Hindlimb muscle (tissue), 1 donor: ENCODE data around the gene CDK5R2. TPM values are rescaled to one million over a fixed set of nuclear protein-coding genes. Genes with fewer than 3 reads are reported as not detected.

Experiments used
- DNase-seq: peaks from one replicate; pipeline ENCODE4 v3.0.0-alpha.2; 2013
- polyA plus RNA-seq: library from polyadenylated mRNA; unstranded; fragments of 120-200 nt; gene quantifications from one replicate; pipeline ENCODE4 v1.2.1, GENCODE V29; 2013; ENCODE audit not compliant: insufficient read length

Gene CDK5R2
- polyA plus RNA-seq, 1 donor = not detected

DNA sequence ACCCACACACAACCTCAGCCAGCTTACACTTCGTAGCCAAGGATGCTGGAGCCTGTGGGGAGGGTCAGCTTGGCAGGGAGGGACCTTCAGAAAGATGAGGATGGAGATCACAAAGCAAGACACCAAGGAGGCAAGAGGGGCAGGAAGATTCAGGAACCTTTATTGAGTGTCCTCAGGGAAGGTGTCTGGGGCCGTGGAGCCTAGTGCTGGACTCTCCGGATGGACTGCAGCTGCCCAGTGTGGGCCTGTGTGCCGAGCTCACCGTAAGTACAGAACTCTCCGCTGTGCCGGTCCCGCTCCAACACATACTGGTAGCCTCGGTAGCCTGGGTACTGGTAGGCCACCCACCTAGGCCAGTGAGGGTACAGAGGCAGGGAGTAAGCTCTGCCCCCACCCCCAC, 30.6 kb downstream of the CDK5R2 start:
- no peak for DNase-seq

DNA sequence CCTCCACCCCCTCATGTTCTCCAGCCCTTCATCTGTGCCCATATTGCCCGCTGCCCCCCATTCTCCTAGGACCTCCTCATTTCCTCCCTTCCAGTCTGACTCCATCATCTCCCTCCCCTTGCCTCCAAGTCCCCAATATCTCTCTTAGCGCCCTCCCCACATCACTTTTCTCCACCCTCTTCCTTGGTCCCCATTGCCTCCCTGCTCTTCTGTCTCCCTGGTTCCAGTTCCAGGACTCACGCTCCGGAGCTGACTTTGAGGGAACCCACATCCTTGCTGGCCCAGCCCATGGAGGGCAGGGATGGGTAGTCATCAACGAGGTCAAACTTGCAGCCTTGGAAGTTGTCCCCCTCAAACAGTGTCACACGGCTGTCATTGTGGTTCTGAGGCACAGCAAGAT, 31.1 kb downstream of the CDK5R2 start:
- DNase-seq = no peak

DNA sequence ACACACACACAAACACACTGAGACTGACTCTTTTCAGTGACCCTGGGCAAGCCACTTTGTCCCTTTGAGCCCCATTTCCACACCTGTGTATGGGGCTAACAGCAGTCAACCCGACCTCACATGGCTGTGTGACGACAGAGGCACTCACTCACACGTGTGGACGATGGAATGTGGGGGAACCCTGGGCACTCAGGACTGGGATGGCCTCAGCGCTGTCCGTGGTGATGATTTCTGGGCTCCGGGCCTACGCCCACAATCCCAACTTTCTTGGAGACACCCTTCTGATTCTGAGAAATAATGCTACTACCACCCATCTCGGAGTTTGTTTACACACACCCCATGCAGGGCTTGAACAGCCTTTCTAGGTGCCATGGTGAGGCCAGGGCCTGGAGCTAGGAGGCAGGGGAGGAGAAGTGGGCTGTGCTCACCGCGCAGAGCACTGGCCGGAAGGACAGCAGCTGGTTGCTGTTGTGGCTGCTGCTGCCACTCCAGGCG, 32.3 kb downstream of the CDK5R2 start:
- no peak for DNase-seq

DNA sequence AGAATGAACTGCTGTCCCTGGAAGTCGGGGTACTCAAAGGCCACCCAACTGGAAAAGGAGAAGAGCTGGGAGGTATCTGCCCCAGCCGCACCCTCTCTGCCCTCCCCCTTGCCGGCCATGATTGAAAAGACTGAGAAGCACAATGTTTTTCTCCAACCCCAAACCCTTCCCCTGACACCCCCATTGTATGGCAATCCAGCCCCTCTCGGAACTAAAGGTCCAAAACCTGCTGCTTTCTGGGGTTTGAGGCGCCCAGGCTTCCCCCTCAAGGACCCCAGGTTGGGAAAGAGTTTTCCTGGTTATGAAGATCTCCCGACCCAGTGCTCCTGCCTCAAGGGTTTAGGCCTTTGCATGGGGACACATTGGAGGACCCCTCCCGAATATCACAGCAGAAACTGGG, 32.7 kb downstream of the CDK5R2 start:
- DNase-seq = no peak

DNA sequence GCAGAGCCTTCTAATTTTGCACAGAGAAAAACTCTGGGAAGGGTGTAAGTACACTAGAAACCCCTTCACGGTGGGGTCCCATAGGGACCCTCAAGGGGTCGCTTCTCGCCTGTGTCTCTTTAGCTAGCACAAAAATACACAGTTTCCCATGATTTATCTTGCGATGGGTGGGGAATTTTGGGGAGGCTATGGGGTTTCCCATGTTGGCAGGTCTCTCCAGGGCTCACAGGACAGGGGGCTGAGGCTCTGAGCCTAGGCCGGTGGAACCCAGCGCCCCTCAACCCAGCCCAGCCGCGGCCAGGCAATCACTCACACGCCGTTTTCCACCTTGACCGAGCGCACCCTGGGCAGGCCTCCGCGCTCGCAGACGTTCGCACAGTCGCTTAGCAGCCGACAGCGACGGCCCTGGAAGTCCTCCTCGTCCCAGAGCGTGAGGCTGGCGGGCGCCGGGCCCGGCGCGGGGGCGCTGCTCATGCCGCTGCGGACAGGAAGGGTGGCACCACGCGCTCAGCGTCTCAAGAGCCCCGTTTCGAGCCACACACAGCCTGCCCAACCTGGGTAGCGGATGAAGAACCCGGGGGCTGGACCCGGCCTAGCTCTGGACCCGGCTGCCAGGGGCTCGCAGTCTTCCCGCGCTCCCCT, 33.4 kb downstream of the CDK5R2 start:
- DNase-seq = no peak

DNA sequence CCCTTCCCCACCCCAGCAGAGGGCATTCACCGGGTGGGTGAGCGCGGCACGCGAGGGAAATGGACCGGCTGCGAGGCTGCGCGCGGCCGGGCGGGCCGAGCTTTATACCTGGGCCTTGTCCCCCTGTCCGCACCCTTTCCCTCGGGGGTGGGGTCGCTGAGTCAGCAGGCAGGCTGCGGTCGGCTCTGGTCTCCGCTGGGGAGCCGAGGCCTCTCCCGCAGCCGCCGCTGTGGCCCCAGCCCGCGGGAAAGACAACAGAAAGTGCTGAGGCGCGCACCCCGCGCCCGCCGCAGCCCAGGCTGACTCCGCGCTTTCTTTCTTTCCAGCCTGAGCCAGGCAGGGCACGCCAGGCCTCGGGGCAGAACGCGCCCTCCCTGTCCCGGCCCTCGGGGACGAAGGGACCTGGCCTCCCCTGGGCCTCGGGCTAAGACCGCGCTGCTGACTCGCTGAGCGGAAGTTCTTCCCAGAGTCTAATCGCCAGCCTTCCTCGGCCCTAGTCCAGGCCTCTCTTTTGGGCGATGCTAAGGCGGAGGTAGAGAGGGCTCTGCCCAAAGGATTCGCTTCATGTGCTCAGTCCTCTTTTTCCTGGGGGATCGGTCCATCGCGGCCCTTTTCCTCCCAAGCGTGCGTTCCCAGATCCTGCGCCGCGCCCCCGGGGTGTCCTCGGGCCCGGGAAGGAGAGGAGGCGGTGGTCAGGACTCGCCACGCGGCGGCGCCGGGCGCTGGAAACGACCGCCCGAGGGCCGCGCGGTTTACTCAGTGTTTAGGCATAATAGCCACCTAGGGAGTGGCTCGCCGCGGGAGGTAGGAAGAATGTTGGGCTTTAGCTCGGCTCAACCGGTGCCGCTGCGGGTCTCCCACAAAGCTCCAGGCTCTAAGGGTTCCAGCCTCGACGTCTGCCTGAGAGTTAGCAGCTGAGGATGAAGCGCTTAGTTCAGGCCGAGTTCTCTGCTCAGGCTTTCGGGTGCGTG, 34.2 kb downstream of the CDK5R2 start, which contains the start of gene CRYBA2:
TSS of gene CRYBA2 (minus strand) at position 78 of the 971 bp plus-strand sequence. CDS start 246 bp downstream, outside the sequence.
- no peak for DNase-seq

DNA sequence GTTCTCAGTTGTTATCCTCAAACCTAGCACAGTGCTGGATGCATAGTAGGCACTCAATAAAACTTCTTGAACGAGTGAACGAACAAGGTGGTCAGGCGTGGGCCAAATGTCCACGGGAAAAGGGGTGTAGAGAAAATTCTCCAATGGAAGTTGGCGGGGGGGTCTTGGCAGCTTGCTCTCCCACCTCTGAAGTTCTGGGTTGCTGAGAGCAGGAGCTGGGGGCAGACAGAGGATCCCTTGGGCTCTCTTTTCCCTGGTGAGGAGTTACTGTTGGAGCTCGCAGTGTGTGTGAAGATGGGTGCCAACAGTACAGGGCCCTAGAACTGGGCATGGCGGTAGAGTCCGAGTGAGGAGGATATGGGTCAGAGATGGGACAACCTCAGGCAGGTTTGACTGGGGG, 36.1 kb downstream of the CDK5R2 start:
- DNase-seq = no peak

DNA sequence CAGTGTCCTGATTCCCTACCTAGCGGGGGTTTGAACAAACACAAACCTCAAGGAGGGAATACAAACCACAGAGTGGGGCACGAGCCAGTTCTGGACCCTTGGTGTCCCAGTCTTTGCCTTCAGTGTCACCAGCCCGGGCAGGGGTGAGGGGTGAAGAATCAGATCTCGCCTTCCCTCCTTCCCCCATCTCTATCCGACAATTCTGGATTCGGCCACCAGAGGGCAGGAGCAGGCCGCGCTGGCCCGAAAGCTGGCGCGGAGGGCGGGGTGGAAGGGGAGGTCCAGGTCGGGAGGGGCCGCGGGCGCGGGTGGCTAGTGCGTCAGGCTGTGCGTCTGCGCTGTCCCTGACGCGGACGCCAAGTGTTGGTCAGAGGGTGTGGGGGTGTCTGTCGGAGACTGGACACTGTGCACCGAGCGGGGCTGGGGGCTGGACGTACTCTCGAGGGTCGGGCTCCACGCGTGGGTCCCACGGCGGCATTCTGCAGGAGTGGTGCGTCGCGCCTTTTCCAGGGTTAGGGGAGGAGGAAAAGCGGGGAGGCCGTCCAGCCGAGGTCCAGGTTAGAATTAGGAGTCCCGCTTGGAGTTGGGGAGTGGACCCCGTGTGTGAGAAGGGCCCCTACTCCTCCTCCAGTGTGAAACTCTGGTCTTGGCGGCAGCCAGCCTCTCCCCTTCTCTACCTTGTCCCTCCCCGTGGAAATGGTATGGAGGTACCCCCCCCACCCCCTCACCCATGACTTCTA, 36.7 kb downstream of the CDK5R2 start:
- DNase-seq = peak; percentile 82

DNA sequence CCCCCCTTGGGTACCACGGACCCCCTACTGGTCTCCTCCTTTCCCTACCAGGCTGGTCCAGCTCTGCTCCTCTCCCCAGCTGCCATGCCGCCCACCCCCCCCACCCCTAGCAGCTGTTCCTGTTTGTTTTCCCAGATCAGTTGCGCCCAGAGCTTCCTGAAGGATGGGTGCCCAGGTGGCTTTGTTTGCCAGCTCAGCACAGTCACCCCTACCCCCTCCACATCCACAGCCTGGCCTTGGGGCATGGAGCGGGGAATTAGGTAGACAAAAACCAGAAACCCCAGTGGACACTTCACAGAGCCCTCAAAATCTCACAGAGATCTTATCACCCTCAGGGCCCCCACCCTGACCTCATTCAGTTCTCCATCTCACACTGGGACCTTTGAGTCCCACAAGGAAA, 37.5 kb downstream of the CDK5R2 start:
- no peak for DNase-seq

DNA sequence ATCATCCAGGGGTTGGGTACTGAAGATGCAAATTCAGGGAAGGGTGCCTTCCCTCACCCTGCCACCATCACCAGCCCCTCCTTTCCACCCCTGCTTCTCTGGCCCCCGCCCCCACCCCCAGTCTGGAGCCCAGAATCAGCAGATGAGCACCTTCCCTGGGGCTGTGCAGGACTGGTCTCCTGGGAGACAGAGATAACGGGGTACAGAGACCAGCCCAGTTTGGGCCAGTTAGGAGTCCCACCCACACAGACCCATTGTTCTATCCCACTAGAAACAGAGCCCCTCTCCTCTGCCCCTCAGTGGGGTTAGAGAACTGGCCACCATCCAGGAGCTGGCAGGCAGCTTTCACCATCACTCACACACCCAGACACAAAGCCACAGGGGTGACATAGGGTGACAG, 38.3 kb downstream of the CDK5R2 start:
- DNase-seq = no peak

DNA sequence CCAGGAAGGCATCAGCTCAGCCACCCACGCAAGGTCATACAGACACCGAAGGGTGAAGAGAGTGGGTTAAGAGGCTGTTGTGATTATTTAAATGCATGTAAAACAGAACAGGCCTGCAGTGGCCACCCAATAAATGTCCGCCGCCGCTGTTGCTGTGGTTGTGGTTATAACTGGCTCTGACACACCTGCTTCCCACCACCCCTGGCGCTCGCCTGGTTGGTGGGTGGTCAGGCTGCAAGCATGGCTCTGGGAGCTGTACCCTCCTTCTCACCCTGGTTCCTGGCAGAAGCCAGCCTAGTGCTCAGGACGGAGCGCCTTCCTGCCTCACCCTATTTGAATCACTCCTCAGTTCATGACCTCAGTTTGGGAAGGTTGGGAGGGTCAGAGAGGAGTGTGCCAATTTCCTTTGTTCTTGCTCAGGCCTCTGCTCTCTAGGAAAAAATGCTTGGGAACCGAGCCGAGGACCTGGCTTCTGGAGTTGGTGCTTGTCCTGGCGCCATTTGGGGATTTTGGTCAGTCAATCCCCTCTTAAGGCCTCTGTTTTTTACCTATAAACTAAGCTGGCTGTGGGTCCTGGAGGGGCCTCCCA, 39.0 kb downstream of the CDK5R2 start:
- no peak for DNase-seq

DNA sequence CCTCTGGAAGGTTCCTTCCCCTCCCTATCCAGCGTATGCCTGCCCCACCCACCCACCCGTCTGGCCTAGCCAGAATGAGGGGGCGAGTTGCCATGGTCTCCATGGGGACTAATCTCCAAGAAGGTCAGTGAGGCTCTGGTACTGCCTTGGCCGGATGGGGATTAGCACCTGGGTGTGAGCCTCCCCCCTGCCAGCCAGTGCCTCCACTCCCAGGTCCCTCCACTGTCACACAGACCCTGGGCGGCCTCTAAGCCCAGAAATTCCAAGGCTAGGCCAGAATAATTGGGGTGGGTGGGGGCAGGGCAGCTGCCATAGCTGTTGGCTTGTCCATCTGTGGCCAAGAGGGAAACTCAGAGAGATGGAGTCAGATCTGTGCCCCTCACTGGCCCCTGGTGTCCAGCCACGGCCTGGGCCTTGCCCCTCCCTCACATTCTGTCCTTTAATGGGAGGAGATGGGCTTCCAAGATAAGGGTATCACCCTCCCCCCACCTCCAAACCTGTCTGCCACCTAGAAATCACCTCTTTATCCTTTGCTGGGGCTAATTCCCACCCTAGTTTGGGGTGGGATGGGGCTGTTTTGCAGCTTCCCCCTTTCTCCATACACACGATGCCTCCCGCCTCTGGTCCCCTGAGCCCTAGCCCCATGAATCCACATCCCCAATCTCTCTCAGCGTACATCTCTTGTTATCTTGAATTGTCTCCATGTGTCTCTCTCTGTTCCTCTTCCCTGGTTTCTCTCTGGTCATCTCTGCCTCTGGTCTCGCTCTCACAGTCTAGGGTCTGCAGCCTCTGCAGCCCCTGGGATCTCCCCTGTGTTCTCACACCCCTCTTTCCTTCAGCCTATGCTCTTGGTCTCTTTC, 39.8 kb downstream of the CDK5R2 start:
- no peak for DNase-seq

DNA sequence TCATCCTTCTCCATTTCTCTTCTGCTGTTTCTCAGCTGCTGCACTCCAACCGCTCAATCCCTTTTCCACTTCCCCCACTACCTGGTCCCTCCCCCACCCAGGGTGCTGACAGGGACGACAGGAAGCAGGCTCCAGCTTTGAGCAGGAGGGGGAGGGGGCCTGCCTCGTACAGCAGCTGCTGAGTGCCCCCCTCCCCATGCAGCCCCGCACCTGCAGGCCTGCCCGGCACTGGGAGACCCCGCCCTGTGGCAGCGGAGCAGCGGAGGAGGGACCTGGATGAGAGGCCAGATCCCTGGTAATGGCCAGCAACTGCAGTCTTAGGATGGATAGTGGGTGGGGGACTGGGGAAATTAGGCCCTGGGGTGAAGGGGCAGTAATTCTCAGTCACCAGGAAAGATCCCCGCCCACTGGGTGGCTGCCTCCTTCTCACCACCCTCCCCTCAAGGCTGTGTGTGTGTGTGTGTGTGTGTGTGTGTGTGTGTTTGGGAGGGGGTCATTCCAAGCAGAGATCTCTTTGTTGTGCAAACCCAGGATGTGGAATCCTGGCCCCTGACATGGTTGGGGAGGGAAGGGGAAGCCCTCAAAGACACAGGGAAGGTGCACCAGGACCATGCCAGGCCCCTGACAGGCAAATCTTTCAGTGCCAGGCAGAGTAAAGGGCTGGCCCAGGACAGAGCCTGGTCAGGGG, 40.6 kb downstream of the CDK5R2 start:
- no peak for DNase-seq

DNA sequence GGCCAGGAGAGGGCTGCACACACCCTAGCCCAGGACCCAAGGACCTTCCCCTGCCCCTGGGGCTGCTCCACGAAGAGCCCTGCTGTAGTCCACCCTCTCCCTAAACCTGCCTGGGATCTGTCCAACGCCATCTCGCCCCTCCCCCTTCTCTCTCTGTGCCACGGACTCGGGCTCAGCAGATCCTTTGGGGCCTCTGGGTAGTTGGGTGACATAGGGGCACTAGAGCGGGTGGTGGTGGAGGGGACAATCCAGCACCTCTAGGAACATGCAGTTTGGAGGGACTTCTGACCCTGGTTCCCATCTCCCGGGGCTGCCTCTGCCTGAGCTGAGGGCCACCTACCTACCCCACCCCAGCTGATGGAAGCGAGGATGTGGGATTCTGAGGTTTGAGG, 41.1 kb downstream of the CDK5R2 start:
- no peak for DNase-seq

DNA sequence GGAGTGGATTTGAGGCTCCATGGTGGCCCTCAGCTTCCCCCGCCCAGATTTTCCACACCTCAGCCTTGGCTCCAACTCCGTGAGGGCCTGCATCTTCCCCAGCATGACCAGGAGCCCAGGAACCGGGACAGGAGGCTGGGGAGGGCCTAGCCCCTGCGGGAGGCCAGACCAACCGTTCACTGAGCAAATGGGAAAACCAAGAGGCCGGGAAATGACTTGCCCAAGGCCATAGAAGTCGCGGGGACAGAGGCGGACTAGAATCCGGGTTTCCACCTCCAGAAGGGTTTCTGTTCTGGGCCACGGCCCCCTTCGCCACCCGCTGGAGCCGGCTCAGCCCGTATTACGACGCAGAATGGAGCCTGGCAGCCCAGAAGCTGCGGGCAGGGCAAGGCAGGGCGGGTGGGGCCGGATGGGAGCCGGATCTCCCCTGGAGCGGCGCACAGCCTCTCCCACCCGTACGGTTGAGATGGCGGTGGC, 41.7 kb downstream of the CDK5R2 start:
- no peak for DNase-seq

DNA sequence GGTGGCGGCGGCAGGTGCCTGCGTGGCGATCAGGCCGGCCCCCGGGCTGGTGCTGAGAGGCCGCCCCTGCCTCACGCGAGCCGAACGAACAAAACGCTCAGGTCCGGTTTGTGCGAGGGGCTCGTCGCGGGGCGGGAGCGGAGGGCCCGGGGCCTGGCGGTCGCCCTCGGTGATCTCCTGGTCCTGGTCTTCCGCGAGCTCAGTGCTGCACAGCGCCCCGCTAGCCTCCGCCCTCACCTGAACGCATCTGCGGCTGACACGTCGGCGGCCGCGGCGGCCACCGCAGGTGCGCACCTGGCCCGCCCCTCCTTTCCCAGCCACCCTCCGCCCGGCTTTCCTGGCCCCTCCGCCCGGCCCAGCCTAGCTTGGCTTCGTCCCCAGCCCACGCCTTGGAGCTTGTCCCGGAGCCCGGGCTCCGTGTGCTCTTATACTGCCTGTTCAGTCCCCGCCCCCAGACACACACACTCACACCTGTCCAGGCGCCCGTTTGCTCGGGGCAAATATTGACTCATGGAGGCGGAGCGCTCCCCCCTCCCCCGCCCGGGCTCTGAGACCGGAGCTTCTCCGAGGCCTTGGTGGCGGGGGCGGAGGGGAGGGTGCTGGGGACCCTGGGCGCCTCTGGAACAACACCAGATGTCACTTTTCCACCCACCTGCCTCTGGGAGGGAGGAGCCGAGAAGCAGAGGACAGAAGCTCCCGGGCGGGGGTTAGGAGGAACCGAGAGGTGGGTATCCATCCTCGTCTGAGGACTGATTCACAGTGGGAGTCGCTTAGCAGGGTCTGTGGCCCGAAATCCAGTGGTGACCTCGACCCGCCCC, 42.3 kb downstream of the CDK5R2 start:
- DNase-seq = no peak

DNA sequence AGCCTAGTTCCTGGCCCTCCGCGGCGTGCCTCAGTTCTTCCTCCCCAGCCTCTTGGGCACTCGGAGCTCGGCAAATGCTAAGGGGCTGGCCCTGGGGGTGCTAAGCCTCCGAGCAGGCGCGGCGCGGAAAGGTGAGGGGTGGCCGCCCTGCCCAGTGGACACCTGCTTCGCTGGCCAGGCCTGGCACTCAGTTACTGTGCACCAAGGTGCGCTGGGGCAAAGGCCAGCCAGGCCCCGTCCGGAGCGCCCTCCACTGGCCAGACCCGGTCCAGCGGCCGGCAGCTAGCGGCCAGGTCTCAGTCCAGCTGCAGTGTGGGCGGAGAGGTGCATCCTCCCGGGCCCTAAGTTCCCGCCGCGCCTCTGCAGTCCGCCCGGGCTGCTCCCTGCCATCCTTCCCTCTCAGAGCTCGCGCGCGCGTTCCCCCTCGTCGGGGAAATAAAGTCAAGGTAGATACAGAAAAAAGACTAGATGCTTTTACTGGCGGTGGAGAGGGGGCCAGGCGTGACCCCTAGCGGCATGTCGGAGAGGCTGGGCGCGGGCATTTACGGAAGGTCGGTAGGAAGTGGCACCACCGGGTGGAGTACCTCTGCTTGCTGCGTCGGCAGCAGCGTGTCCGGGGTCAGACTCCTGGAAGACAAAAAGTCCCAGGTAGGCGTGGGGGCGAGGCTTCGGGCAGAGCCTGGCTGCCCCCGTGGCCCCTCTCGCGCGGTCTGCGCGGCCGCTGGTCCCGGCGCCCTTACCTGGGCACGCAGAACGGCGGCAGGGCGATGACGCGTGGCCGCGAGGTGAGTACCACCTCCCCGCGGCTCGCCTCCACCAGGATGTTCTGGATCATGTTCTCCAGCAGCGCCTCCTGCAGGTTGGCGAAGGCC, 43.2 kb downstream of the CDK5R2 start:
- no peak for DNase-seq

DNA sequence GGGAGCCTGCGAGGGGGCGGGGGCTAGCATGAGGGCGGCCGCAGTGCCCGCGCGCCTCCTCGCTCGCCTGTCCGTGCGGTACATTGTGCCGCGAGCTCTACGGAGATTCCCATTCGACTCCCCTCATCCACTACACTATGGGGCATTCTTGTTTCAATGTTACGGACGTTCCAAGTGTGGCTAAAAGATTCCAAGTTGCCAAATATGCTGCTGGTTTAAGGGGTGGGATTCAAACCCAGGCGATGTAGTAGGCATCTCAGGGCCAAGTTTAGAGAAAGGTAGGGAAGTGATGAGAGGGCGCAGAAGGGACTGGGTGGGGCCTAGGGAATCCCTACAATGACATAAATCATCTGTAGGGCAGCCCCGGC, 43.8 kb downstream of the CDK5R2 start:
- DNase-seq = no peak

DNA sequence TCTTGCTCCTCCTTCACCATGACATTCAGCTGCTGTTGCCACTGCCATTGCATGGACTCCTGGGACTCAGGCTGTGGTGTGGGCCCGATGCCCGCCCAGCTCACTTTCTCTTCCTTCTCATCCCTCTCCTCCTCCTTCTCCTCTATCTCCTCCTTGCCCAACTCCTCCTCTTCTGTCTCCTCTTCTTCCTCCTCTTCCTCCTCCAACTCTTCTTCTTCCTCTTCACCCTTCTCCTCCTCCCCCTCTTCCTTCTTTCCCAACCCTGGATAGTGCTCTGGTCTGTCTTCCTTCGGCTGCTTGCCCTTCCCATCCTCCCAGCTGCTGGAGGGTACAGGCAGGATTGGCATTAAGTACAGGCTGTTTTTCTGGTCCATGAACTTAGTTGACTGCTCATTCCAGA, 44.5 kb downstream of the CDK5R2 start:
- no peak for DNase-seq
